Activated T-helper 1 cell treated with anti-CD3 and anti-CD28 coated beads, Interleukin-12 subunit alpha, Interleukin-12 subunit beta, Interleukin-2, Interleukin-4 antibody, amounts not matched to agents 30 ng/mL and 10 ng/mL and 1 ng/mL, durations not matched to agents 14 hours and 24 hours and 36 hours (primary cell): ENCODE data around the gene DNAJC4. TPM values are rescaled to one million over a fixed set of nuclear protein-coding genes. Genes with fewer than 3 reads are reported as not detected.

Experiments used
- DNase-seq: peaks from one replicate; pipeline ENCODE4 v3.0.0; 2021; ENCODE audit warnings: low spot score
- H3K27ac Mint-ChIP-seq: one replicate; pipeline ENCODE4 v1.8.0; 2021; ENCODE audit warnings: mild to moderate bottlenecking, mixed read lengths
- H3K27me3 Mint-ChIP-seq: one replicate; pipeline ENCODE4 v1.8.0; 2022; ENCODE audit warnings: mild to moderate bottlenecking, moderate library complexity, mixed read lengths; ENCODE audit not compliant: insufficient read depth
- H3K36me3 Mint-ChIP-seq: one replicate; pipeline ENCODE4 v1.8.0; 2021; ENCODE audit warnings: low read depth, mixed read lengths
- H3K4me1 Mint-ChIP-seq: one replicate; pipeline ENCODE4 v1.8.0; 2021; ENCODE audit warnings: low read depth, mixed read lengths
- H3K4me3 Mint-ChIP-seq: one replicate; pipeline ENCODE4 v1.8.0; 2021; ENCODE audit warnings: mild to moderate bottlenecking, moderate library complexity, mixed read lengths
- H3K9me3 Mint-ChIP-seq: one replicate; pipeline ENCODE4 v1.8.0; 2021; ENCODE audit warnings: mixed read lengths
- intact Hi-C: fragments of 100-400 bp; cut with micrococcal nuclease; formaldehyde crosslinking; loops from one replicate; pipeline ENCODE4 v1.15.1; 2024
- total RNA-seq: library from RNA; stranded (reverse); gene quantifications from 2 replicates; pipeline ENCODE4 v1.2.3, GENCODE V29; 2022

Gene DNAJC4
- total RNA-seq, 1 donor from 2014 or later = 19.8 TPM

- Mint-ChIP-seq H3K9me3 (no peaks in the 10 kb centered on the region), H3K4me1 (peaks cover 13% of the 10 kb centered on the region), H3K27ac (no peak overlapping the region), H3K27me3 (no peaks in the 10 kb centered on the region), H3K36me3 (peaks cover 5% of the 10 kb centered on the region), H3K4me3 (no peak overlapping the region)
- no peak for DNase-seq
- intact Hi-C loops = no loop called here
Observed at GRCh38 chr11:64275031-64275800, 44.9 kb downstream of the DNAJC4 start.

- Mint-ChIP-seq H3K27me3 (no peaks in the 10 kb centered on the region), H3K27ac (no peak overlapping the region), H3K4me3 (no peak overlapping the region), H3K9me3 (no peaks in the 10 kb centered on the region), H3K4me1 (peaks cover 10% of the 10 kb centered on the region), H3K36me3 (peaks cover 5% of the 10 kb centered on the region)
- intact Hi-C loops = no loop called here
- DNase-seq = no peak
Observed at GRCh38 chr11:64275841-64276240, 45.5 kb downstream of the DNAJC4 start.

- Mint-ChIP-seq H3K9me3 (no peaks in the 10 kb centered on the region), H3K36me3 (peaks cover 12% of the 10 kb centered on the region), H3K27me3 (no peaks in the 10 kb centered on the region), H3K27ac (no peak overlapping the region), H3K4me1 (peaks cover 17% of the 10 kb centered on the region), H3K4me3 (no peak overlapping the region)
- DNase-seq = no peak
- intact Hi-C loops = no loop called here
Observed at GRCh38 chr11:64276653-64277431, 46.5 kb downstream of the DNAJC4 start.

- Mint-ChIP-seq H3K27ac (peak overlapping the region; percentile 43), H3K27me3 (no peaks in the 10 kb centered on the region), H3K4me3 (no peak overlapping the region), H3K36me3 (peaks cover 11% of the 10 kb centered on the region), H3K9me3 (no peaks in the 10 kb centered on the region), H3K4me1 (peaks cover 17% of the 10 kb centered on the region)
- DNase-seq = no peak
- intact Hi-C loops = no loop called here
Observed at GRCh38 chr11:64278576-64279190, 48.3 kb downstream of the DNAJC4 start.

GRCh38 chr11:64281957-64282770 is 51.8 kb downstream of the DNAJC4 start:
- Mint-ChIP-seq H3K27ac (no peak overlapping the region), H3K36me3 (peaks cover 13% of the 10 kb centered on the region), H3K4me3 (no peak overlapping the region), H3K27me3 (no peaks in the 10 kb centered on the region), H3K9me3 (no peaks in the 10 kb centered on the region), H3K4me1 (peaks cover 30% of the 10 kb centered on the region)
- DNase-seq = no peak
- intact Hi-C loops = loop anchor here (10.0 kb wide), 1 partner anchor 307 kb away; the partner anchor contains the start of gene COX8A

- DNase-seq = no peak
- H3K4me1 Mint-ChIP-seq = peaks cover 30% of the 10 kb centered on the region
- H3K4me3 Mint-ChIP-seq = peak overlapping the region; percentile 84
- H3K9me3 Mint-ChIP-seq = no peaks in the 10 kb centered on the region
- intact Hi-C loops = loop anchor here (10.0 kb wide), 1 partner anchor 308 kb away; the partner anchor contains the start of gene COX8A
- no peaks in the 10 kb centered on the region for H3K27me3 Mint-ChIP-seq
- H3K36me3 Mint-ChIP-seq = peaks cover 13% of the 10 kb centered on the region
- H3K27ac Mint-ChIP-seq = no peak overlapping the region
Observed at GRCh38 chr11:64283092-64283491, 52.7 kb downstream of the DNAJC4 start.

Other genes with a start within 250 kb of the DNAJC4 start
- gene OTUB1, start 244.1 kb upstream of the DNAJC4 start, total RNA-seq = 104 and 114 TPM in 2 replicates
- not detected in 2 replicates for gene FLRT1, start 194.6 kb upstream of the DNAJC4 start, total RNA-seq
- gene MACROD1, start 64.4 kb upstream of the DNAJC4 start, total RNA-seq = 17.4 and 20.2 TPM in 2 replicates
- 493 and 495 TPM in 2 replicates for gene STIP1, start 44.4 kb upstream of the DNAJC4 start, total RNA-seq
- 201 and 211 TPM in 2 replicates for gene FERMT3, start 23.8 kb upstream of the DNAJC4 start, total RNA-seq
- 30.3 and 35.5 TPM in 2 replicates for gene TRPT1, start 4.4 kb upstream of the DNAJC4 start, total RNA-seq
- gene NUDT22, start 4.3 kb upstream of the DNAJC4 start, total RNA-seq = 74.9 and 79.4 TPM in 2 replicates
- 55.5 and 60.2 TPM in 2 replicates for gene VEGFB, start 4.0 kb downstream of the DNAJC4 start, total RNA-seq
- gene FKBP2, start 10.5 kb downstream of the DNAJC4 start, total RNA-seq = 32.6 and 34.3 TPM in 2 replicates
- 238 and 248 TPM in 2 replicates for gene PPP1R14B, start 16.4 kb downstream of the DNAJC4 start, total RNA-seq
- 13.4 and 14.2 TPM in 2 replicates for gene PLCB3, start 21.0 kb downstream of the DNAJC4 start, total RNA-seq
- gene BAD, start 54.1 kb downstream of the DNAJC4 start, total RNA-seq = 30.1 and 38.0 TPM in 2 replicates
- 35.3 and 41.8 TPM in 2 replicates for gene GPR137, start 55.3 kb downstream of the DNAJC4 start, total RNA-seq
- 0.16 and 0.29 TPM in 2 replicates for gene KCNK4, start 60.8 kb downstream of the DNAJC4 start, total RNA-seq
- gene CATSPERZ, start 69.8 kb downstream of the DNAJC4 start, total RNA-seq = 0.47 TPM in 1 of 2 replicates, not detected in the other
- 64.4 and 67.3 TPM in 2 replicates for gene ESRRA, start 75.0 kb downstream of the DNAJC4 start, total RNA-seq
- gene TRMT112, start 87.0 kb downstream of the DNAJC4 start, total RNA-seq = 307 and 312 TPM in 2 replicates
- 89.0 and 100 TPM in 2 replicates for gene PRDX5, start 87.6 kb downstream of the DNAJC4 start, total RNA-seq
- 133 and 137 TPM in 2 replicates for gene CCDC88B, start 109.7 kb downstream of the DNAJC4 start, total RNA-seq
- gene RPS6KA4, start 128.6 kb downstream of the DNAJC4 start, total RNA-seq = 38.3 and 46.0 TPM in 2 replicates